ENCODE data around the gene ROBO4. TPM values are rescaled to one million over a fixed set of nuclear protein-coding genes. Genes with fewer than 3 reads are reported as not detected.

The ROBO4 gene
- total RNA-seq, 2 donors from 2014 or later = 8.5 to 18.8 TPM

GRCh38 chr11:124919898-124920297, 22.2 kb upstream of the ROBO4 start:
- no peak for TF ChIP-seq CTCF (IDR thresholded peaks at IDR 0.05)
- Histone ChIP-seq H3K36me3 (no peaks in the 10 kb centered on the region), H3K27me3 (replicated peaks; ENCODE audit: insufficient read depth) (no peaks in the 10 kb centered on the region), H3K9me3 (no peaks in the 10 kb centered on the region), H3K4me3 (no peak overlapping the region), H3K4me1 (ENCODE audit: control insufficient read depth in 1 of 2, low read depth in 2 of 2) (no peaks in the 10 kb centered on the region), H3K27ac (no peak overlapping the region)
- DNase-seq (ENCODE audit: low spot score) = no peak
- no peak for ATAC-seq (ENCODE audit: insufficient number of reproducible peaks, low FRiP score, low read depth)

GRCh38 chr11:124918950-124919349, 21.3 kb upstream of the ROBO4 start, which contains the start of gene HEPN1:
Gene HEPN1, plus strand, starts transcription at chr11:124919250.
- no peaks in the 10 kb centered on the region for H3K4me1 ChIP-seq (ENCODE audit: control insufficient read depth in 1 of 2, low read depth in 2 of 2)
- H3K27me3 ChIP-seq (replicated peaks; ENCODE audit: insufficient read depth) = no peaks in the 10 kb centered on the region
- DNase-seq (ENCODE audit: low spot score) = no peak
- no peaks in the 10 kb centered on the region for H3K36me3 ChIP-seq
- TF ChIP-seq CTCF (IDR thresholded peaks at IDR 0.05) = no peak
- no peak for ATAC-seq (ENCODE audit: insufficient number of reproducible peaks, low FRiP score, low read depth)
- H3K4me3 ChIP-seq = no peak within 1 kb of the TSS
- no peak within 1 kb of the TSS for H3K27ac ChIP-seq
- H3K9me3 ChIP-seq = no peaks in the 10 kb centered on the region

- TF ChIP-seq CTCF (IDR thresholded peaks at IDR 0.05) = no peak
- DNase-seq (ENCODE audit: low spot score) (no peak), ATAC-seq (ENCODE audit: insufficient number of reproducible peaks, low FRiP score, low read depth) (no peak)
- Histone ChIP-seq H3K4me3 (no peak overlapping the region), H3K9me3 (no peaks in the 10 kb centered on the region), H3K36me3 (no peaks in the 10 kb centered on the region), H3K27me3 (replicated peaks; ENCODE audit: insufficient read depth) (no peaks in the 10 kb centered on the region), H3K4me1 (ENCODE audit: control insufficient read depth in 1 of 2, low read depth in 2 of 2) (no peaks in the 10 kb centered on the region), H3K27ac (no peak overlapping the region)
Measured at GRCh38 chr11:124917115-124917637, 19.5 kb upstream of the ROBO4 start.

- H3K4me1 ChIP-seq (ENCODE audit: control insufficient read depth in 1 of 2, low read depth in 2 of 2) = no peaks in the 10 kb centered on the region
- no peak overlapping the region for H3K27ac ChIP-seq
- H3K27me3 ChIP-seq (replicated peaks; ENCODE audit: insufficient read depth) = no peaks in the 10 kb centered on the region
- TF ChIP-seq CTCF (IDR thresholded peaks at IDR 0.05) = no peak
- H3K9me3 ChIP-seq = no peaks in the 10 kb centered on the region
- H3K36me3 ChIP-seq = no peaks in the 10 kb centered on the region
- no peak for DNase-seq (ENCODE audit: low spot score)
- no peak for ATAC-seq (ENCODE audit: insufficient number of reproducible peaks, low FRiP score, low read depth)
- H3K4me3 ChIP-seq = no peak overlapping the region
Measured at GRCh38 chr11:124916370-124916710, 18.7 kb upstream of the ROBO4 start.

- no peaks in the 10 kb centered on the region for H3K9me3 ChIP-seq
- no peaks in the 10 kb centered on the region for H3K27me3 ChIP-seq (replicated peaks; ENCODE audit: insufficient read depth)
- DNase-seq (ENCODE audit: low spot score) (no peak), ATAC-seq (ENCODE audit: insufficient number of reproducible peaks, low FRiP score, low read depth) (no peak)
- no peaks in the 10 kb centered on the region for H3K4me1 ChIP-seq (ENCODE audit: control insufficient read depth in 1 of 2, low read depth in 2 of 2)
- H3K27ac ChIP-seq = no peak overlapping the region
- no peak overlapping the region for H3K4me3 ChIP-seq
- no peak for TF ChIP-seq CTCF (IDR thresholded peaks at IDR 0.05)
- no peaks in the 10 kb centered on the region for H3K36me3 ChIP-seq
Measured at GRCh38 chr11:124915541-124916369, 18.1 kb upstream of the ROBO4 start.

Measured in thoracic aorta (tissue), 2 donors.